Measurements from ENCODE around the gene ULK3. TPM values are rescaled to one million over a fixed set of nuclear protein-coding genes. Genes with fewer than 3 reads are reported as not detected.

ULK3 gene
- total RNA-seq, 1 donor from 2014 or later: 46.4 TPM

DNA sequence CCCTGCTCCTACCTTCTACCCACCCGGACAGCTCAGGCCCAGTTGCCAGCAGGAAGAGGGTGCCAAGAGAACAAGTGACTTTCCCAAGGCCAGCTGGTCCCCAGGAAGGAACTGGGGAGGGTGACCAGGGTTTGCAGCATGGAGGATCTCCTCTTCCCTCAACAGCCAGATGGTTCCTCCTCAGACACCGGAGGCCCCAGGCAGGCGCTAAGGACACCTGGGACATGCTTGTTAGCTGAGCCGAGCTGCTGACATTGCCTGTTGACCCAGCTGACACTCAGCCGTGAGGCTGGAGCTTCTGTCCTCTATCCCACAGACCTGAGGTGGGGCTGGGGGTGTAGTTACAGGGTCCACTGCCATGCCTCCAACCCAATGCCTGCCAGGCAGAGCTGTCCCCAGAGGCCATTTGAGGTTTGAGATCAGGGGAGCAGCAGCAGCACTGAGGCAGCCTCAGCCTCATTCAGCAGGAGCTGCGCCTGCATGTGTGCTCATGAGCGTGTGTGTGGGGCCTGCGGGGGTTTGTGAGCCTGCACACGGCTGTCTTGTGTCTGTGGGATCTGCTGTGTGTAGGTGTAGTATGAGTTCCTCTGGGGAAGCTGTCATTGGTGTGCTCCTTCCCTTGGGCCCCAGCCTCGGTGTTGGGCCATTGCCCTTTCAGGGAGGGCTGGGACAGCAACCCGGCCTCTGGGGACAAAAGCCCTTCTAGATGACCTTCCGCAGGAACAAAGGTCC is 9.4 kb downstream of the ULK3 start:
- H3K36me3 Mint-ChIP-seq: peaks cover 3% of the 10 kb centered on the region
- no peaks in the 10 kb centered on the region for H3K4me1 Mint-ChIP-seq (ENCODE audit: unreplicated experiment)

DNA sequence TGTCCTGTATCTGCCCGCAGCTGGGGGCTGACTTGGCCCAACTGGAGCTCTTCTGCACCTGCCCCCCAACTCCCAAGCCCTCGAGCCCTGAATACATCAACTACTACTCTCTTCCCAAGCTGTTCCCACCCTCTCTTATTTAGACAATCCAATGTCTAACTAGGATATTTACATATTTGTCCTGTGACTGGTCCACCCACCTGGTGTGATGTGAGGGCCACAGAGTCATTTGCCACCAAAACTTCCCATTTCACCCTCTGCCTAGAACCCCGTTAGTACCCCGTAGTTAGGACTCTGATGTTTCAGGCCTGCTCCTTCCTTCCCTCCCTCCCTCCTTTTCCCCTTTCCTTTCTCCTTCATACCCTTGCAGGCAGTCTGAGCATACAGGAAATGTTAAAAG is 10.1 kb downstream of the ULK3 start:
- no peaks in the 10 kb centered on the region for H3K9me3 Mint-ChIP-seq
- TF ChIP-seq, protein P1, sequence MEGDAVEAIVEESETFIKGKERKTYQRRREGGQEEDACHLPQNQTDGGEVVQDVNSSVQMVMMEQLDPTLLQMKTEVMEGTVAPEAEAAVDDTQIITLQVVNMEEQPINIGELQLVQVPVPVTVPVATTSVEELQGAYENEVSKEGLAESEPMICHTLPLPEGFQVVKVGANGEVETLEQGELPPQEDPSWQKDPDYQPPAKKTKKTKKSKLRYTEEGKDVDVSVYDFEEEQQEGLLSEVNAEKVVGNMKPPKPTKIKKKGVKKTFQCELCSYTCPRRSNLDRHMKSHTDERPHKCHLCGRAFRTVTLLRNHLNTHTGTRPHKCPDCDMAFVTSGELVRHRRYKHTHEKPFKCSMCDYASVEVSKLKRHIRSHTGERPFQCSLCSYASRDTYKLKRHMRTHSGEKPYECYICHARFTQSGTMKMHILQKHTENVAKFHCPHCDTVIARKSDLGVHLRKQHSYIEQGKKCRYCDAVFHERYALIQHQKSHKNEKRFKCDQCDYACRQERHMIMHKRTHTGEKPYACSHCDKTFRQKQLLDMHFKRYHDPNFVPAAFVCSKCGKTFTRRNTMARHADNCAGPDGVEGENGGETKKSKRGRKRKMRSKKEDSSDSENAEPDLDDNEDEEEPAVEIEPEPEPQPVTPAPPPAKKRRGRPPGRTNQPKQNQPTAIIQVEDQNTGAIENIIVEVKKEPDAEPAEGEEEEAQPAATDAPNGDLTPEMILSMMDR (conservative IDR thresholded peaks at IDR 0.05): no peak
- peaks cover 27% of the 10 kb centered on the region for H3K27me3 Mint-ChIP-seq
- H3K36me3 Mint-ChIP-seq: peaks cover 3% of the 10 kb centered on the region
- no peak overlapping the region for H3K4me3 Mint-ChIP-seq
- no peak overlapping the region for H3K27ac Mint-ChIP-seq
- no peak for DNase-seq (ENCODE audit: extremely low spot score, unreplicated experiment)
- no peaks in the 10 kb centered on the region for H3K4me1 Mint-ChIP-seq (ENCODE audit: unreplicated experiment)

More for the DNA sequence above, 9.4 kb downstream of the ULK3 start:
- DNase-seq (ENCODE audit: extremely low spot score, unreplicated experiment): no peak
- H3K27me3 Mint-ChIP-seq: peaks cover 20% of the 10 kb centered on the region
- H3K27ac Mint-ChIP-seq: no peak overlapping the region
- H3K4me3 Mint-ChIP-seq: no peak overlapping the region
- TF ChIP-seq, protein P1 (conservative IDR thresholded peaks at IDR 0.05): no peak
- H3K9me3 Mint-ChIP-seq: no peaks in the 10 kb centered on the region

DNA sequence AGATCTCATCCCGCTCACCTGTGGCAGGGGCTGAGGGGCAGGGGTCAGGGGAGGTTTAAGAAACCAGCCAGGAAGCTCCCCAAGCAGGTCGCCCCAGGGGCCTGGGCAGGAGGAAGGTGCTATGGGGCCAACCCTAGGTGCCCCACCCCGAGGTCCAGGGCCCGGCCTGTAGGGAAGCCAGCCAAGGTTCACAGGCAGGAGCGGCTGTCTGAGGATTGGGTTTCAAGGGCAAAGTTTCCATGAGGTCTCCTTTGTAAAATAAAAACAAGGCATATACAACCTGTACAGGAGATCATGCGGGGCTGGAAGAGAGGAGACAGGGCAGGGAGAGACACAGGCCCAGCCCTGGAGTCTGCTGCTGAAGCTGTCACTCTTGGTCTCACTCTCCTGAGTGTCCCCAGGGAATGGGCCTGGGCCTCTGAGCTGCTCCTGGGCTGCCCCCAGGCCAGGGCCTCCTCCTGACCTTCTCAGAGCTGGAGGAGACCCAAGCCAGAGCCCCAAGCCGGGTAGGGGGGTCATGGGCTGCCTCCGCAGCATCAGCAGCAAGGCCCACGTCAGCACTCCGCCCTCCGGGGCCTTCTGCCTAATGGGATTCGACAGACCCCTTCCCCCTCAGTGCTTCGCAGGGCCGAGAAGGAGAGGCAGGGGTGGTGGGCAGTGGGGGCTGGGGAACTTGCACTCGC is 11.0 kb downstream of the ULK3 start:
- no peak overlapping the region for H3K27ac Mint-ChIP-seq
- H3K36me3 Mint-ChIP-seq: peaks cover 3% of the 10 kb centered on the region
- H3K27me3 Mint-ChIP-seq: peaks cover 35% of the 10 kb centered on the region
- TF ChIP-seq, protein P1 (conservative IDR thresholded peaks at IDR 0.05): no peak
- H3K9me3 Mint-ChIP-seq: no peaks in the 10 kb centered on the region
- H3K4me3 Mint-ChIP-seq: no peak overlapping the region
- no peak for DNase-seq (ENCODE audit: extremely low spot score, unreplicated experiment)
- H3K4me1 Mint-ChIP-seq (ENCODE audit: unreplicated experiment): no peaks in the 10 kb centered on the region

DNA sequence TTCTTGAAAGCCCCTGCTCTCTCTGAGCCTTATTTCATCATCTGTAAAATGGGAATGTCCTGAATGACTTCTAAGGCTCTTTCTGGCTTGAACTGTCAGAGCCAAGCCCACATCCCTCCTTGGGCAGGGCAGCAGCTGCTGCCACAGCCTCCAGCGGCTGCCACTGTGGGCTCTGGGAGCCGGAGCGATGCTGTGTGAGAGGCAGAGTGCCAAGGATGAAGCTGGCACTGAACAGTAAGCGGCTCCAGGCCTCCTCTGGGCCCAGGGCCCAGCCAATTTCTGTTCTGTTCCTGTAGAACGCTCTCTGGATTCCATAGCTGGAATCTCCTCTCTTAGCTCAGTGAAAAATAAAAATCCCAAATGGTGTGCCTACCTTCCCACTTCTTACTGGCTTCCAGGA is 12.1 kb downstream of the ULK3 start:
- H3K4me3 Mint-ChIP-seq: no peak overlapping the region
- TF ChIP-seq, protein P1 (conservative IDR thresholded peaks at IDR 0.05): no peak
- H3K36me3 Mint-ChIP-seq: peaks cover 3% of the 10 kb centered on the region
- no peak for DNase-seq (ENCODE audit: extremely low spot score, unreplicated experiment)
- no peaks in the 10 kb centered on the region for H3K9me3 Mint-ChIP-seq
- H3K27me3 Mint-ChIP-seq: peaks cover 45% of the 10 kb centered on the region
- H3K27ac Mint-ChIP-seq: no peak overlapping the region
- H3K4me1 Mint-ChIP-seq (ENCODE audit: unreplicated experiment): no peaks in the 10 kb centered on the region

DNA sequence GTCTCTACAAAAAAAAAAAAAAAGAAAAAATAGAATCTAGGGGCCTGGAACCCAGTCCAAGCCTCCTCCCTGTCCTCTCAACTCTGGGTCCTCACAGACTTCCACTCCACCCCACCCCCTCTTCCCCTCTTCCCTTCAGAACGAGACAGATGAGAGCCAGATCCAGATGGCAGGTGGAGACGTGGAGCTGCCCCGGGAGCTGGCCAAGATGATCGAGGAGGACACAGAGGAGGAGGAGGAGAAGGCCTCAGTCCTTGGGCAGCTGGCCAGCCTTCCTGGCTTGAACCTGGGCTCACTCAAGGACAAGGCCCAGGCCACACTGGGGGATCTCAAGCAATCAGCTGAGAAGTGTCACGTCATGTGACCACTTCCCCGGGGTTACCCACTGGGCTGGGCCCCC is 13.0 kb downstream of the ULK3 start:
- H3K4me3 Mint-ChIP-seq: no peak overlapping the region
- H3K27me3 Mint-ChIP-seq: peaks cover 53% of the 10 kb centered on the region
- TF ChIP-seq, protein P1 (conservative IDR thresholded peaks at IDR 0.05): no peak
- H3K4me1 Mint-ChIP-seq (ENCODE audit: unreplicated experiment): no peaks in the 10 kb centered on the region
- H3K27ac Mint-ChIP-seq: no peak overlapping the region
- no peaks in the 10 kb centered on the region for H3K9me3 Mint-ChIP-seq
- H3K36me3 Mint-ChIP-seq: peaks cover under 1% of the 10 kb centered on the region
- no peak for DNase-seq (ENCODE audit: extremely low spot score, unreplicated experiment)
